Liver (tissue), 3 donors: ENCODE data around the gene RNF215.

Experiments
- CTCF ChIP-seq: fragments of 150-350 bp; IDR thresholded peaks from 2 replicates; pipeline ENCODE4 v1.5.1; 2017; ENCODE audit warnings: improper control_type of control experiment, low read depth, low read length; ENCODE audit not compliant: missing input control
- FOXA1 ChIP-seq: IDR thresholded peaks from 2 replicates; pipeline ENCODE4 v1.6.1; 2016; ENCODE audit warnings: antibody characterized with exemption
- HNF4A ChIP-seq, 2 donors: conservative IDR thresholded peaks; 2 replicates each; pipeline ENCODE4 v1.6.1; 2016; ENCODE audit warnings: antibody characterized with exemption in 2 of 2, mild to moderate bottlenecking in 2 of 2
- NR2F2 ChIP-seq: IDR thresholded peaks from 2 replicates; pipeline ENCODE4 v1.6.1; 2016; ENCODE audit warnings: antibody characterized with exemption
- REST ChIP-seq: IDR thresholded peaks from 2 replicates; pipeline ENCODE4 v1.6.1; 2016; ENCODE audit warnings: antibody characterized with exemption, mild to moderate bottlenecking
- YY1 ChIP-seq: IDR thresholded peaks from 2 replicates; pipeline ENCODE4 v1.6.1; 2016; ENCODE audit warnings: antibody characterized with exemption, mild to moderate bottlenecking
- donor health status: healthy.
- donor health status: healthy.

- TF ChIP-seq CTCF (no peak), YY1 (no peak), REST (no peak), NR2F2 (no peak), HNF4A (conservative IDR thresholded peaks at IDR 0.05) (no peak), FOXA1 (no peak)
Measured at GRCh38 chr22:30380011-30380410, 7.2 kb downstream of the RNF215 start.
